ENCODE results near the gene HSPG2.

- TF ChIP-seq, protein P1, sequence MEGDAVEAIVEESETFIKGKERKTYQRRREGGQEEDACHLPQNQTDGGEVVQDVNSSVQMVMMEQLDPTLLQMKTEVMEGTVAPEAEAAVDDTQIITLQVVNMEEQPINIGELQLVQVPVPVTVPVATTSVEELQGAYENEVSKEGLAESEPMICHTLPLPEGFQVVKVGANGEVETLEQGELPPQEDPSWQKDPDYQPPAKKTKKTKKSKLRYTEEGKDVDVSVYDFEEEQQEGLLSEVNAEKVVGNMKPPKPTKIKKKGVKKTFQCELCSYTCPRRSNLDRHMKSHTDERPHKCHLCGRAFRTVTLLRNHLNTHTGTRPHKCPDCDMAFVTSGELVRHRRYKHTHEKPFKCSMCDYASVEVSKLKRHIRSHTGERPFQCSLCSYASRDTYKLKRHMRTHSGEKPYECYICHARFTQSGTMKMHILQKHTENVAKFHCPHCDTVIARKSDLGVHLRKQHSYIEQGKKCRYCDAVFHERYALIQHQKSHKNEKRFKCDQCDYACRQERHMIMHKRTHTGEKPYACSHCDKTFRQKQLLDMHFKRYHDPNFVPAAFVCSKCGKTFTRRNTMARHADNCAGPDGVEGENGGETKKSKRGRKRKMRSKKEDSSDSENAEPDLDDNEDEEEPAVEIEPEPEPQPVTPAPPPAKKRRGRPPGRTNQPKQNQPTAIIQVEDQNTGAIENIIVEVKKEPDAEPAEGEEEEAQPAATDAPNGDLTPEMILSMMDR (conservative IDR thresholded peaks at IDR 0.05; ENCODE audit: low read length), result no peak
- no peak for TF ChIP-seq EZH2phosphoT487 (IDR thresholded peaks at IDR 0.05; ENCODE audit: borderline replicate concordance, low read depth, low read length)
These were observed 48.6 kb downstream of the HSPG2 start for GRCh38 chr1:21888500-21888899.
